HEK293 (cell line): Measurements from ENCODE around the gene ZBP1.

Experiments used
- CTCF ChIP-seq: fragments of 450-650 bp; formaldehyde crosslinking; IDR thresholded peaks from 2 replicates; pipeline ENCODE4 v1.5.1; 2016; ENCODE audit warnings: missing biosample characterization, missing genetic modification characterization
- RBAK ChIP-seq: fragments of 450-650 bp; formaldehyde crosslinking; IDR thresholded peaks from 2 replicates; pipeline ENCODE4 v1.5.1; 2016; ENCODE audit warnings: missing biosample characterization, missing genetic modification characterization
- REST ChIP-seq: fragments of 450-650 bp; formaldehyde crosslinking; IDR thresholded peaks from 2 replicates; pipeline ENCODE4 v1.5.1; 2016; ENCODE audit warnings: missing biosample characterization, missing genetic modification characterization
- TRIM28 ChIP-seq: IDR thresholded peaks from 2 replicates; pipeline ENCODE4 v1.6.1; 2011; ENCODE audit warnings: low read length, control low read depth, borderline replicate concordance
- ZBTB6 ChIP-seq: fragments of 450-650 bp; formaldehyde crosslinking; IDR thresholded peaks from 2 replicates; pipeline ENCODE4 v1.5.1; 2017; ENCODE audit warnings: missing biosample characterization, missing genetic modification characterization
- ZNF112 ChIP-seq: fragments of 450-650 bp; formaldehyde crosslinking; IDR thresholded peaks from 2 replicates; pipeline ENCODE4 v1.5.0; 2017; ENCODE audit warnings: missing biosample characterization, missing genetic modification characterization
- ZNF214 ChIP-seq: fragments of 450-650 bp; formaldehyde crosslinking; IDR thresholded peaks from 2 replicates; pipeline ENCODE4 v1.5.1; 2017; ENCODE audit warnings: missing biosample characterization, mild to moderate bottlenecking, missing genetic modification characterization, borderline replicate concordance
- ZNF24 ChIP-seq: fragments of 450-650 bp; formaldehyde crosslinking; IDR thresholded peaks from 2 replicates; pipeline ENCODE4 v1.5.1; 2016; ENCODE audit warnings: missing biosample characterization, missing genetic modification characterization
- ZNF274 ChIP-seq, 2 experiments: fragments of 200-500 bp in 1 of 2; fragments of 450-650 bp in 1 of 2; sonication (Bioruptor generic) in 1 of 2; formaldehyde crosslinking in 1 of 2; IDR thresholded peaks; 2 replicates each; pipeline versions ENCODE4 v1.5.1 to v1.6.1; 2014 to 2016; ENCODE audit warnings: borderline replicate concordance in 1 of 2, inconsistent platforms in 1 of 2, low read length in 1 of 2, missing biosample characterization in 1 of 2, missing genetic modification characterization in 1 of 2
- ZNF302 ChIP-seq: fragments of 450-650 bp; formaldehyde crosslinking; IDR thresholded peaks from 2 replicates; pipeline ENCODE4 v1.5.1; 2016; ENCODE audit warnings: missing biosample characterization, missing genetic modification characterization, low read depth
- ZNF473 ChIP-seq: fragments of 450-650 bp; formaldehyde crosslinking; IDR thresholded peaks from 2 replicates; pipeline ENCODE4 v1.5.1; 2017; ENCODE audit warnings: missing biosample characterization, missing genetic modification characterization
- ZNF580 ChIP-seq: fragments of 450-650 bp; formaldehyde crosslinking; IDR thresholded peaks from 2 replicates; pipeline ENCODE4 v1.5.1; 2016; ENCODE audit warnings: missing biosample characterization, missing genetic modification characterization
- ZNF629 ChIP-seq: fragments of 450-650 bp; formaldehyde crosslinking; IDR thresholded peaks from 2 replicates; pipeline ENCODE4 v1.5.1; 2017; ENCODE audit warnings: missing biosample characterization, missing genetic modification characterization
- ZSCAN30 ChIP-seq: fragments of 450-650 bp; IDR thresholded peaks from 2 replicates; pipeline ENCODE4 v1.5.1; 2018; ENCODE audit warnings: missing biosample characterization, mild to moderate bottlenecking, missing genetic modification characterization, moderate library complexity

GRCh38 chr20:57660922-57661745 is 40.9 kb upstream of the ZBP1 start:
- TF ChIP-seq ZNF580 (tag by site-specific recombination) (no peak), REST (tag by site-specific recombination) (no peak), ZNF302 (tag by site-specific recombination) (no peak), ZBTB6 (tag by site-specific recombination) (no peak), ZNF214 (tag by site-specific recombination) (no peak), ZNF112 (tag by site-specific recombination) (no peak), TRIM28 (no peak), ZNF24 (tag by site-specific recombination) (no peak), ZNF629 (tag by site-specific recombination) (no peak), RBAK (tag by site-specific recombination) (no peak), ZSCAN30 (tag by site-specific recombination) (no peak), ZNF473 (tag by site-specific recombination) (no peak), ZNF274 (IDR thresholded peaks at IDR 0.05; ENCODE audit: low read length) (no peak), ZNF274 (tag by site-specific recombination; IDR thresholded peaks at IDR 0.05; ENCODE audit: borderline replicate concordance) (no peak), CTCF (tag by site-specific recombination) (no peak)
